HepG2 (cell line): ENCODE measurements around the gene GATA5. TPM values are rescaled to one million over a fixed set of nuclear protein-coding genes. Genes with fewer than 3 reads are reported as not detected.

Experiments used
- ATAC-seq: fragments of 200-7000 bp; cut with Tn5 transposase; 3 replicates; pipeline ENCODE4 v1.9.1; 2020; ENCODE audit warnings: mild to moderate bottlenecking, moderate library complexity
- BruUV-seq: library from RNA; stranded (reverse); fragments of 400-500 nt; replicated peaks from 2 replicates; lab custom pipeline; 2021; lab: Mats Ljungman, UMichigan
- CTCF ChIA-PET: fragments of 300-600 bp; formaldehyde crosslinking; extraction: SDS; loops from one replicate; lab custom pipeline; 2021; ENCODE audit warnings: low total read pairs, inconsistent platforms, low intra/inter-chr PET ratio; lab: Yijun Ruan, JAX
- POLR2A ChIA-PET: fragments of 350-600 bp; sonication (Branson Sonifier 250); formaldehyde crosslinking; loops from one replicate; lab custom pipeline; 2020; ENCODE audit warnings: antibody characterized with exemption, inconsistent platforms; lab: Yijun Ruan, JAX
- DNase-seq: peaks from one replicate; pipeline ENCODE4 v3.0.0-alpha.2; 2015; ENCODE audit warnings: low spot score
- FAIRE-seq: peaks from 3 replicates; lab custom pipeline; 2011; peaks lifted over from hg19 to GRCh38; lab: Jason Lieb, UNC
- H2AFZ ChIP-seq: one replicate; pipeline ENCODE4 v1.6.1; 2011; ENCODE audit warnings: low read length, inconsistent platforms
- H3K27ac ChIP-seq: fragments of 300-600 bp; 3 replicates; pipeline ENCODE4 v1.8.0; 2011; ENCODE audit warnings: mixed run types, mild to moderate bottlenecking, mixed read lengths, low read length, inconsistent platforms; ENCODE audit not compliant: insufficient read depth; ENCODE audit errors: extremely low read length
- H3K27me3 ChIP-seq, 2 experiments: fragments of 200-600 bp in 1 of 2; 2 replicates in 1 of 2; 3 replicates in 1 of 2; pipeline versions ENCODE4 v1.6.0 to v1.8.0; 2011; ENCODE audit warnings: low read length in 2 of 2, mild to moderate bottlenecking in 2 of 2, moderate library complexity in 2 of 2, inconsistent platforms in 1 of 2; ENCODE audit not compliant: insufficient read depth in 2 of 2, control insufficient read depth in 1 of 2
- H3K36me3 ChIP-seq, 2 experiments: fragments of 200-600 bp in 1 of 2; replicated peaks in 1 of 2; 2 replicates in 1 of 2; 3 replicates in 1 of 2; pipeline versions ENCODE4 v1.5.1 to v1.8.0; 2011; ENCODE audit warnings: low read length in 2 of 2, inconsistent platforms in 1 of 2; ENCODE audit not compliant: insufficient read depth in 2 of 2, control insufficient read depth in 1 of 2
- H3K4me1 ChIP-seq: 2 replicates; pipeline ENCODE4 v1.5.1; 2012; ENCODE audit warnings: low read length, inconsistent platforms; ENCODE audit not compliant: insufficient read depth
- H3K4me2 ChIP-seq: 2 replicates; pipeline ENCODE4 v1.6.0; 2011; ENCODE audit warnings: low read depth, low read length, inconsistent platforms
- H3K4me3 ChIP-seq, 3 experiments: fragments of 200-600 bp in 1 of 3; sonication (generic), shearing (Covaris generic) in 1 of 3; replicated peaks in 1 of 3; 2 replicates each; pipeline ENCODE4 v1.5.1; 2011 to 2016; ENCODE audit warnings: low read length in 3 of 3, inconsistent platforms in 2 of 3, low read depth in 2 of 3, mild to moderate bottlenecking in 2 of 3, control low read depth in 1 of 3, mixed read lengths in 1 of 3; ENCODE audit not compliant: insufficient read depth in 1 of 3
- H3K79me2 ChIP-seq: one replicate; pipeline ENCODE4 v1.6.1; 2011; ENCODE audit warnings: low read length, inconsistent platforms; ENCODE audit not compliant: insufficient read depth
- H3K9ac ChIP-seq: 2 replicates; pipeline ENCODE4 v1.6.0; 2011; ENCODE audit warnings: mild to moderate bottlenecking, low read depth, low read length, inconsistent platforms; ENCODE audit not compliant: insufficient read depth
- H3K9me3 ChIP-seq: 2 replicates; pipeline ENCODE4 v1.5.1; 2012; ENCODE audit warnings: mild to moderate bottlenecking, low read length
- H4K20me1 ChIP-seq: 2 replicates; pipeline ENCODE4 v1.6.0; 2011; ENCODE audit warnings: inconsistent platforms, mild to moderate bottlenecking, low read length, moderate library complexity; ENCODE audit not compliant: insufficient read depth
- AHR ChIP-seq: IDR thresholded peaks from 2 replicates; pipeline ENCODE4 v1.6.1; 2018; ENCODE audit warnings: missing genetic modification reagents, missing compliant biosample characterization
- DBP ChIP-seq: sonication (generic); formaldehyde crosslinking; IDR thresholded peaks from 2 replicates; pipeline ENCODE4 v1.4.0; 2020; ENCODE audit warnings: missing genetic modification reagents; ENCODE audit errors: not compliant biosample characterization
- ESRRA ChIP-seq: sonication (generic); formaldehyde crosslinking; IDR thresholded peaks from 2 replicates; pipeline ENCODE4 v1.5.1; 2020; ENCODE audit warnings: mild to moderate bottlenecking, low read depth, missing genetic modification reagents
- HCFC1 ChIP-seq: fragments of 150-350 bp; IDR thresholded peaks from 2 replicates; pipeline ENCODE4 v1.6.1; 2014; ENCODE audit warnings: low read depth, low read length
- HNRNPH1 ChIP-seq: fragments of 200-400 bp; formaldehyde crosslinking; optimal IDR thresholded peaks from 2 replicates; pipeline ENCODE3; 2017; ENCODE audit warnings: mild to moderate bottlenecking, low read depth, low read length
- KLF12 ChIP-seq: sonication (generic); formaldehyde crosslinking; IDR thresholded peaks from 2 replicates; pipeline ENCODE4 v1.4.0; 2020; ENCODE audit warnings: missing genetic modification reagents, borderline replicate concordance
- SCMH1 ChIP-seq: sonication (generic); formaldehyde crosslinking; IDR thresholded peaks from 2 replicates; pipeline ENCODE4 v1.9.0; 2021; ENCODE audit warnings: missing genetic modification reagents, mild to moderate bottlenecking, borderline replicate concordance
- SP5 ChIP-seq: IDR thresholded peaks from 2 replicates; pipeline ENCODE4 v1.6.1; 2016; ENCODE audit warnings: low read depth, borderline replicate concordance
- SRSF1 ChIP-seq: fragments of 200-400 bp; formaldehyde crosslinking; optimal IDR thresholded peaks from 2 replicates; pipeline ENCODE3; 2017; ENCODE audit warnings: mild to moderate bottlenecking, low read depth, low read length, moderate library complexity
- SSRP1 ChIP-seq: IDR thresholded peaks from 2 replicates; pipeline ENCODE4 v1.6.1; 2016; ENCODE audit warnings: control low read depth
- TFDP2 ChIP-seq: sonication (generic); formaldehyde crosslinking; IDR thresholded peaks from 2 replicates; pipeline ENCODE4 v1.4.0; 2020; ENCODE audit warnings: missing genetic modification reagents
- WIZ ChIP-seq: sonication (generic); formaldehyde crosslinking; IDR thresholded peaks from 2 replicates; pipeline ENCODE4 v1.5.1; 2020; ENCODE audit warnings: mild to moderate bottlenecking, missing genetic modification reagents
- ZBTB37 ChIP-seq: sonication (generic); formaldehyde crosslinking; IDR thresholded peaks from 2 replicates; pipeline ENCODE4 v1.4.0; 2020; ENCODE audit warnings: mild to moderate bottlenecking, missing genetic modification reagents
- ZSCAN12 ChIP-seq: sonication (generic); formaldehyde crosslinking; IDR thresholded peaks from 2 replicates; pipeline ENCODE4 v1.9.0; 2021; ENCODE audit warnings: mild to moderate bottlenecking, missing genetic modification reagents
- ZSCAN21 ChIP-seq: sonication (generic); formaldehyde crosslinking; IDR thresholded peaks from 2 replicates; pipeline ENCODE4 v1.8.0; 2022; ENCODE audit warnings: mild to moderate bottlenecking, missing genetic modification reagents, moderate library complexity, borderline replicate concordance
- WGBS: methylation state at CpG from one replicate; pipeline ENCODE4 v1.1.6; 2017; ENCODE audit warnings: low lambda C conversion rate; 5-methylcytosine and 5-hydroxymethylcytosine counted together
- in situ Hi-C: cut with HindIII; loops from 2 replicates; pipeline ENCODE4 v1.10.0; 2017; ENCODE audit warnings: low pct_unique_long_range_greater_than_20kb; ENCODE audit not compliant: extremely low pct_ligation_motif_present
- intact Hi-C: fragments of 100-400 bp; cut with micrococcal nuclease; formaldehyde crosslinking; loops from one replicate; pipeline ENCODE4 v1.10.0; 2022; ENCODE audit not compliant: unreplicated experiment
- polyA plus RNA-seq, 8 experiments: library from polyadenylated mRNA; depleted of rRNA in 3 of 8; stranded (reverse) in 7 of 8; unstranded in 1 of 8; fragments of >200 nt; fragmentation: Illumina TruSeq in 4 of 8; extraction: Trizol in 4 of 8; gene quantifications; 2 replicates each; pipeline versions ENCODE4 v1.2.1 to v1.2.3, GENCODE V29; 2011 to 2016; ENCODE audit warnings: low read depth in 4 of 8, missing spikeins in 1 of 8, mixed read lengths in 1 of 8; ENCODE audit not compliant: insufficient read depth in 1 of 8
- total RNA-seq, 5 experiments: library from RNA; depleted of rRNA; stranded (reverse); fragments of >200 nt; fragmentation: Illumina TruSeq; extraction: Trizol; gene quantifications; 2 replicates each; pipeline ENCODE4 v1.2.3, GENCODE V29; 2016; ENCODE audit warnings: low read depth in 1 of 5

GATA5 gene
- total and polyA plus RNA-seq, 2 of the 13 experiments (the other 11 are each of a cell fraction or from before 2014, with no cell fraction given): 0.12 to 0.20 TPM

GRCh38 chr20:62460678-62461077 lies 15.1 kb downstream of the GATA5 start:
- no peak for DNase-seq
- Histone ChIP-seq H3K9me3 (no peaks in the 10 kb centered on the region), H3K4me3 (no peak overlapping the region), H3K79me2 (no peaks in the 10 kb centered on the region), H3K27me3 (peaks cover 30 to 77% of the 10 kb centered on the region in 2 experiments), H3K9ac (no peak overlapping the region), H3K27ac (no peak overlapping the region), H3K36me3 (no peaks in the 10 kb centered on the region), H3K4me1 (no peaks in the 10 kb centered on the region), H2AFZ (no peak overlapping the region), H4K20me1 (no peaks in the 10 kb centered on the region; the same call in 1 of the 2 replicates), H3K4me2 (no peak overlapping the region)
- 24% methylated on average over 10 of the region's 15 CpGs for WGBS
- intact Hi-C loops: no loop called here
- no TSS peak for BruUV-seq
- CTCF ChIA-PET: no interaction called here
- in situ Hi-C loops: no loop called here
- no peak for FAIRE-seq
- TF ChIP-seq WIZ (no peak), HNRNPH1 (no peak), AHR (CRISPR knock-in tag) (no peak), HCFC1 (no peak), ZBTB37 (CRISPR knock-in tag) (no peak), ZSCAN12 (CRISPR knock-in tag) (no peak), ESRRA (no peak)
- POLR2A ChIA-PET: interaction anchor here (1.1 kb wide), 1 partner anchor 92 kb away, joined by 3 read pairs; no protein-coding TSS in a partner anchor
- ATAC-seq: no peak

- H3K9ac ChIP-seq: no peak overlapping the region
- H2AFZ ChIP-seq: no peak overlapping the region
- no TSS peak for BruUV-seq
- POLR2A ChIA-PET: no interaction called here
- ATAC-seq (no peak), DNase-seq (no peak), FAIRE-seq (no peak)
- no peaks in the 10 kb centered on the region for H3K9me3 ChIP-seq
- H4K20me1 ChIP-seq: no peaks in the 10 kb centered on the region; the same call in 1 of the 2 replicates
- H3K4me3 ChIP-seq: no peak overlapping the region
- in situ Hi-C loops: no loop called here
- peaks cover 35 to 89% of the 10 kb centered on the region in 2 experiments for H3K27me3 ChIP-seq
- H3K4me2 ChIP-seq: no peak overlapping the region
- no peaks in the 10 kb centered on the region for H3K36me3 ChIP-seq
- no peaks in the 10 kb centered on the region for H3K79me2 ChIP-seq
- no peak overlapping the region for H3K27ac ChIP-seq
- no peaks in the 10 kb centered on the region for H3K4me1 ChIP-seq
- WGBS: 16% methylated on average over 9 of the region's 14 CpGs
- CTCF ChIA-PET: no interaction called here
- intact Hi-C loops: no loop called here
- TF ChIP-seq SRSF1 (no peak), SP5 (CRISPR knock-in tag) (no peak), KLF12 (CRISPR knock-in tag) (no peak), DBP (no peak), SSRP1 (CRISPR knock-in tag) (no peak), ZSCAN21 (CRISPR knock-in tag) (no peak), SCMH1 (no peak), TFDP2 (CRISPR knock-in tag) (no peak)
These were observed 16.3 kb downstream of the GATA5 start for GRCh38 chr20:62459488-62459887.
